Mammary epithelial cell (primary cell): ENCODE results near the gene PLA2G10.

Source experiments
- CTCF ChIP-seq, 2 donors: IDR thresholded peaks in 1 of 2; conservative IDR thresholded peaks in 1 of 2; 2 replicates each; pipeline ENCODE4 v1.5.1; 2011 to 2012; ENCODE audit warnings: inconsistent platforms in 2 of 2, low read length in 2 of 2, mild to moderate bottlenecking in 2 of 2, control low read depth in 1 of 2, low read depth in 1 of 2; ENCODE audit not compliant: insufficient read depth in 1 of 2; ENCODE audit errors: extremely low read depth in 1 of 2
- EZH2 ChIP-seq: IDR thresholded peaks from 2 replicates; pipeline ENCODE4 v1.6.1; 2012; ENCODE audit warnings: low read length, inconsistent platforms, borderline replicate concordance

- no peak for TF ChIP-seq CTCF (conservative IDR thresholded peaks at IDR 0.05 in 1 of 2, IDR thresholded peaks at IDR 0.05 in 1 of 2; ENCODE audit: extremely low read depth in 1 of 2, insufficient read depth in 1 of 2, low read depth in 1 of 2, low read length in 2 of 2)
- TF ChIP-seq EZH2, result no peak
These were observed 53.6 kb downstream of the PLA2G10 start for GRCh38 chr16:14640538-14640937.
